GM10248 (cell line): ENCODE results near the gene IPO11.
"Not testable (repeated sequence)": the region's sequence is repeated elsewhere in the genome, so short reads cannot be mapped to it uniquely, and the experiment has no call there.

Source experiments
- CTCF ChIA-PET: fragments of 300-600 bp; sonication (Branson Sonifier 250); formaldehyde crosslinking; extraction: SDS; loops from one replicate; lab custom pipeline; 2021; ENCODE audit warnings: antibody characterized with exemption; lab: Yijun Ruan, JAX
- POLR2A ChIA-PET: fragments of 350-650 bp; sonication (Branson Sonifier 250); formaldehyde crosslinking; extraction: SDS; loops from one replicate; lab custom pipeline; 2020; ENCODE audit warnings: antibody characterized with exemption; lab: Yijun Ruan, JAX
- DNase-seq: peaks from one replicate; pipeline ENCODE4 v3.0.0; 2012; ENCODE audit errors: extremely low spot score
- CTCF ChIP-seq: IDR thresholded peaks from 2 replicates; pipeline ENCODE4 v1.5.1; 2012; ENCODE audit warnings: mild to moderate bottlenecking, low read depth; ENCODE audit errors: extremely low read depth, missing control alignments, control extremely low read depth

Gene IPO11

GRCh38 chr5:62623271-62623670 lies 210.7 kb downstream of the IPO11 start:
- no peak for DNase-seq
- CTCF ChIA-PET, result no interaction called here
- POLR2A ChIA-PET, result no interaction called here

GRCh38 chr5:62624436-62624835 lies 211.9 kb downstream of the IPO11 start:
- POLR2A ChIA-PET, DNase-seq, CTCF ChIA-PET: not testable (repeated sequence)

More at GRCh38 chr5:62623271-62623670, 210.7 kb downstream of the IPO11 start:
- TF ChIP-seq CTCF, result no peak

GRCh38 chr5:62626534-62626933 lies 214.0 kb downstream of the IPO11 start:
- DNase-seq, result no peak
- no peak for TF ChIP-seq CTCF
- CTCF ChIA-PET, result no interaction called here
- POLR2A ChIA-PET, result no interaction called here

- POLR2A ChIA-PET, result no interaction called here
- CTCF ChIA-PET, result no interaction called here
- no peak for TF ChIP-seq CTCF
- no peak for DNase-seq
Observed at GRCh38 chr5:62627121-62627520, 214.6 kb downstream of the IPO11 start.

GRCh38 chr5:62627901-62628300 lies 215.3 kb downstream of the IPO11 start:
- POLR2A ChIA-PET, result no interaction called here
- TF ChIP-seq CTCF, result no peak
- CTCF ChIA-PET, result interaction anchor here (1.5 kb wide), 1 partner anchor 13 kb away, joined by 3 read pairs; no protein-coding TSS in a partner anchor
- no peak for DNase-seq

- TF ChIP-seq CTCF, result no peak
- CTCF ChIA-PET, result interaction anchor here (1.0 to 1.7 kb wide), 4 partner anchors 11 to 188 kb away, joined by 3 to 5 read pairs (median 4); no protein-coding TSS in a partner anchor
- DNase-seq, result no peak
- POLR2A ChIA-PET, result no interaction called here
Observed at GRCh38 chr5:62631909-62632580, 219.5 kb downstream of the IPO11 start.

- no peak for DNase-seq
- CTCF ChIA-PET, result no interaction called here
- POLR2A ChIA-PET, result no interaction called here
- no peak for TF ChIP-seq CTCF
Observed at GRCh38 chr5:62633243-62633642, 220.7 kb downstream of the IPO11 start.
